Measurements from ENCODE around the gene GDF11.
A peak's percentile ranks its signal among the peaks of the same experiment; 100 is the strongest.

Gene GDF11

GRCh38 chr12:55704824-55705718 lies 37.9 kb upstream of the GDF11 start:
- H3K4me3 ChIP-seq (ENCODE audit: insufficient read depth, low read length, poor library complexity, severe bottlenecking): no peak overlapping the region
- no peak overlapping the region for H3K4me2 ChIP-seq (ENCODE audit: low read depth, low read length, poor library complexity, severe bottlenecking)
- TF ChIP-seq, protein P1, sequence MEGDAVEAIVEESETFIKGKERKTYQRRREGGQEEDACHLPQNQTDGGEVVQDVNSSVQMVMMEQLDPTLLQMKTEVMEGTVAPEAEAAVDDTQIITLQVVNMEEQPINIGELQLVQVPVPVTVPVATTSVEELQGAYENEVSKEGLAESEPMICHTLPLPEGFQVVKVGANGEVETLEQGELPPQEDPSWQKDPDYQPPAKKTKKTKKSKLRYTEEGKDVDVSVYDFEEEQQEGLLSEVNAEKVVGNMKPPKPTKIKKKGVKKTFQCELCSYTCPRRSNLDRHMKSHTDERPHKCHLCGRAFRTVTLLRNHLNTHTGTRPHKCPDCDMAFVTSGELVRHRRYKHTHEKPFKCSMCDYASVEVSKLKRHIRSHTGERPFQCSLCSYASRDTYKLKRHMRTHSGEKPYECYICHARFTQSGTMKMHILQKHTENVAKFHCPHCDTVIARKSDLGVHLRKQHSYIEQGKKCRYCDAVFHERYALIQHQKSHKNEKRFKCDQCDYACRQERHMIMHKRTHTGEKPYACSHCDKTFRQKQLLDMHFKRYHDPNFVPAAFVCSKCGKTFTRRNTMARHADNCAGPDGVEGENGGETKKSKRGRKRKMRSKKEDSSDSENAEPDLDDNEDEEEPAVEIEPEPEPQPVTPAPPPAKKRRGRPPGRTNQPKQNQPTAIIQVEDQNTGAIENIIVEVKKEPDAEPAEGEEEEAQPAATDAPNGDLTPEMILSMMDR (IDR thresholded peaks at IDR 0.05; ENCODE audit: insufficient read depth, low read length, poor library complexity, severe bottlenecking): no peak
- no peak for TF ChIP-seq EZH2phosphoT487 (conservative IDR thresholded peaks at IDR 0.05; ENCODE audit: low read length)
- no peaks in the 10 kb centered on the region for H3K9me3 ChIP-seq (ENCODE audit: insufficient read depth, low read length)
- H2AFZ ChIP-seq (ENCODE audit: low read depth, low read length, severe bottlenecking): no peak overlapping the region
- no peak overlapping the region for H3K9ac ChIP-seq (ENCODE audit: low read length)
- no peaks in the 10 kb centered on the region for H3F3A ChIP-seq (ENCODE audit: insufficient read depth)
- H3K9me2 ChIP-seq (replicated peaks; ENCODE audit: insufficient read depth, low read length): no peaks in the 10 kb centered on the region
- H3K36me3 ChIP-seq (ENCODE audit: low read length): no peaks in the 10 kb centered on the region
- no peaks in the 10 kb centered on the region for H3K27me3 ChIP-seq (ENCODE audit: low read length)
- H4K20me1 ChIP-seq (ENCODE audit: low read depth, low read length): no peaks in the 10 kb centered on the region
- no peak overlapping the region for H3K27ac ChIP-seq (ENCODE audit: low read depth, low read length)
- H3K79me2 ChIP-seq (ENCODE audit: insufficient read depth, low read length): no peaks in the 10 kb centered on the region

DNA sequence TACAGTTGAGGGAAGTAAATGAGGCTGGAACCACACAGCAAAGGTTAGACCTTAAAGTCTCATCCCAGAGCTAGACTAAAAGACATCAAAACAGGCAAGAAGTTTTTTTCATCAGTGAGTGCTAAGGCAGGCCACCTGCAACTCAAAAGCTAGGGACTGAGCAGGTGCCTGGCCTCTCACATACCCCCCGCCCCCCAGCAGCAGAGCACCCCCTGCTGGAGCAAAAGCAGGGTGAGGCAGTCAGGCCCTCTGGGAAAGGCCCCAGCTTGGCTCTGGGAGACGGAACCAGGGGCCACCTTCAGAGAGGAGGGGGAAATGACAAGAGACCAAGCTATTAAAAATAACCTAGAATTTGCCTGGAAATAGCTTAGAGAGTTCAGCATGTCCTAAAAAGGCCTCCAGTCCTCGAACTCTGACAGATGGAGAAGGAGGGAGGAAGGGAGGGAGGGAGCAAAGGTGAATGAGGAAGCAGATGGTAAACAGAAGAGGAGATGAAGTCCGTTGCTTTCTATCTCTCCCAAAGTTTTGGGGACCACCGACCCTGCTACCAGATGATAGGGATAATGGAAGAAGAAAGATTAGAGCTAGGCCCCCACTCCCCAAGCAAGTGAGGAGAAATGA lies 37.0 kb upstream of the GDF11 start:
- no peaks in the 10 kb centered on the region for H3K27me3 ChIP-seq (ENCODE audit: low read length)
- H3K9me3 ChIP-seq (ENCODE audit: insufficient read depth, low read length): no peaks in the 10 kb centered on the region
- H2AFZ ChIP-seq (ENCODE audit: low read depth, low read length, severe bottlenecking): no peak overlapping the region
- no peak overlapping the region for H3K9ac ChIP-seq (ENCODE audit: low read length)
- H3K27ac ChIP-seq (ENCODE audit: low read depth, low read length): no peak overlapping the region
- H3K4me2 ChIP-seq (ENCODE audit: low read depth, low read length, poor library complexity, severe bottlenecking): no peak overlapping the region
- no peaks in the 10 kb centered on the region for H3K36me3 ChIP-seq (ENCODE audit: low read length)
- H3K9me2 ChIP-seq (replicated peaks; ENCODE audit: insufficient read depth, low read length): no peaks in the 10 kb centered on the region
- no peaks in the 10 kb centered on the region for H3K79me2 ChIP-seq (ENCODE audit: insufficient read depth, low read length)
- H4K20me1 ChIP-seq (ENCODE audit: low read depth, low read length): no peaks in the 10 kb centered on the region
- no peak overlapping the region for H3K4me3 ChIP-seq (ENCODE audit: insufficient read depth, low read length, poor library complexity, severe bottlenecking)
- no peaks in the 10 kb centered on the region for H3F3A ChIP-seq (ENCODE audit: insufficient read depth)
- TF ChIP-seq, protein P1 (IDR thresholded peaks at IDR 0.05; ENCODE audit: insufficient read depth, low read length, poor library complexity, severe bottlenecking): peak; percentile 74
- no peak for TF ChIP-seq EZH2phosphoT487 (conservative IDR thresholded peaks at IDR 0.05; ENCODE audit: low read length)

GRCh38 chr12:55706568-55707218 lies 36.2 kb upstream of the GDF11 start:
- Histone ChIP-seq H3K9ac (ENCODE audit: low read length) (no peak overlapping the region), H2AFZ (ENCODE audit: low read depth, low read length, severe bottlenecking) (no peak overlapping the region), H3K4me3 (ENCODE audit: insufficient read depth, low read length, poor library complexity, severe bottlenecking) (no peak overlapping the region), H3K9me2 (replicated peaks; ENCODE audit: insufficient read depth, low read length) (no peaks in the 10 kb centered on the region), H3K79me2 (ENCODE audit: insufficient read depth, low read length) (no peaks in the 10 kb centered on the region), H4K20me1 (ENCODE audit: low read depth, low read length) (no peaks in the 10 kb centered on the region), H3K36me3 (ENCODE audit: low read length) (no peaks in the 10 kb centered on the region), H3K27me3 (ENCODE audit: low read length) (no peaks in the 10 kb centered on the region), H3F3A (ENCODE audit: insufficient read depth) (no peaks in the 10 kb centered on the region), H3K27ac (ENCODE audit: low read depth, low read length) (no peak overlapping the region), H3K9me3 (ENCODE audit: insufficient read depth, low read length) (no peaks in the 10 kb centered on the region), H3K4me2 (ENCODE audit: low read depth, low read length, poor library complexity, severe bottlenecking) (no peak overlapping the region)
- TF ChIP-seq, protein P1 (IDR thresholded peaks at IDR 0.05; ENCODE audit: insufficient read depth, low read length, poor library complexity, severe bottlenecking): no peak
- TF ChIP-seq EZH2phosphoT487 (conservative IDR thresholded peaks at IDR 0.05; ENCODE audit: low read length): no peak

Data from SU-DHL-6 (cell line).